Body of pancreas (tissue), 4 donors: ENCODE results near the gene ZC3HAV1.

Experiments used
- CTCF ChIP-seq, 7 experiments: fragments of 450-650 bp in 4 of 7; fragments of 200-600 bp in 3 of 7; sonication (generic) in 3 of 7; IDR thresholded peaks; one replicate each; pipeline ENCODE4 v1.5.1; 2016 to 2019; ENCODE audit warnings: antibody characterized with exemption in 7 of 7
- POLR2A ChIP-seq, 3 donors: fragments of 450-650 bp; IDR thresholded peaks; one replicate each; pipeline ENCODE4 v1.6.1; 2016; ENCODE audit warnings: antibody characterized with exemption in 3 of 3, mild to moderate bottlenecking in 2 of 3

DNA sequence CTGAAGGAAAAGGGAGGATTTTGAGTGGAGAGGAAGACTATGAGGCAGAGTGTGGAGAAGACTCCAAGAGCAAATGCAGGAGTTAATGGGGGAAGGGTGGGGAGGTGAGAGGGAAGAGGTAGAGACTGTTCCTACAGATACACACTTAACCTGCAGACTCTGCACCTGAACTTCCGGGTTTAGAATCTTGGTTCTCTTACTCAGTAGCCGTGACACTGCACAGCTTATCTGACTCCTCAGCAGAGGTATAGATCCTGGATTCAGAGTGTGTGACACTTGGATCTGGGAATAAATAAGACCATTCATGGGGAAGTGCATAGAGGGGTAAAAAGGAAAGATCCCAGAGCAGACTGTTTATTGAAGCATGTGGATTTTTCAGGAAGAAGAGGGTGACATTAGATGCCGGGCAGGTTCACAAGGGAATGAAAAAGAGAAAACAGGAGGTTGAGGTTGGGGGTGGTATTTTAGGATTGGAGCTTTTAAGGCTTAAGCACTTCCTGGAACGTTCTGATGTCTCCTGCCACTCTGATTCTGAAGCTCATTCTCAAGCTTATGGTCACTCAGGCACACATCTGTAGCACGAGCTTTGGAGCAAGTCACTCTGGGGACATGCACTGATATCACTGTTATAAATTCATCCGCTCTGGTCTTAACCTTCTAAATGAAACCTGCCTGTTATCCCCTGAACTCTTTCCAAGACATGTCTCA, 68.0 kb downstream of the ZC3HAV1 start:
- no peak for TF ChIP-seq CTCF (IDR thresholded peaks at IDR 0.05)
- no peak for TF ChIP-seq POLR2A (IDR thresholded peaks at IDR 0.05)
